ENCODE results near the gene LRRC51.
"Not testable (repeated sequence)": the region's sequence is repeated elsewhere in the genome, so short reads cannot be mapped to it uniquely, and the experiment has no call there.

LRRC51 gene

GRCh38 chr11:72103754-72104167 is 23.1 kb downstream of the LRRC51 start:
- FAIRE-seq, result no peak
- DNase-seq (ENCODE audit: low spot score), result no peak

- no peak for FAIRE-seq
- no peak for DNase-seq (ENCODE audit: low spot score)
Observed at GRCh38 chr11:72105888-72106287, 25.2 kb downstream of the LRRC51 start, which contains the start of gene TOMT. Gene TOMT, plus strand, starts transcription at chr11:72105924. Its CDS starts 28 bp downstream, at chr11:72105952.

GRCh38 chr11:72111300-72112142 is 30.9 kb downstream of the LRRC51 start:
- DNase-seq (ENCODE audit: low spot score) (no peak), FAIRE-seq (no peak)

GRCh38 chr11:72112143-72112977 is 31.7 kb downstream of the LRRC51 start, which contains the start of gene ANAPC15:
Gene ANAPC15, minus strand, starts transcription at chr11:72112695. Its CDS starts 1,419 bp downstream, at chr11:72111276.
- peak; percentile 96 for FAIRE-seq

GRCh38 chr11:72112978-72113808 is 32.5 kb downstream of the LRRC51 start:
- no peak for DNase-seq (ENCODE audit: low spot score)
- FAIRE-seq, result no peak

More at GRCh38 chr11:72112143-72112977, 31.7 kb downstream of the LRRC51 start, which contains the start of gene ANAPC15:
- DNase-seq (ENCODE audit: low spot score), result peak; percentile 95

GRCh38 chr11:72114570-72114969 is 33.9 kb downstream of the LRRC51 start:
- FAIRE-seq, result no peak
- no peak for DNase-seq (ENCODE audit: low spot score)

GRCh38 chr11:72116019-72116755 is 35.5 kb downstream of the LRRC51 start:
- no peak for FAIRE-seq

GRCh38 chr11:72119198-72119597 is 38.5 kb downstream of the LRRC51 start:
- DNase-seq (ENCODE audit: low spot score) (no peak), FAIRE-seq (no peak)

More at GRCh38 chr11:72116019-72116755, 35.5 kb downstream of the LRRC51 start:
- no peak for DNase-seq (ENCODE audit: low spot score)

GRCh38 chr11:72120930-72121329 is 40.3 kb downstream of the LRRC51 start:
- FAIRE-seq, result no peak
- no peak for DNase-seq (ENCODE audit: low spot score)

- FAIRE-seq, result no peak
Observed at GRCh38 chr11:72122607-72123006, 42.0 kb downstream of the LRRC51 start.

GRCh38 chr11:72123117-72123653 is 42.5 kb downstream of the LRRC51 start:
- FAIRE-seq (no peak), DNase-seq (ENCODE audit: low spot score) (no peak)

More at GRCh38 chr11:72122607-72123006, 42.0 kb downstream of the LRRC51 start:
- DNase-seq (ENCODE audit: low spot score), result no peak

GRCh38 chr11:72124046-72124445 is 43.4 kb downstream of the LRRC51 start:
- FAIRE-seq (no peak), DNase-seq (ENCODE audit: low spot score) (no peak)

GRCh38 chr11:72125956-72126355 is 45.3 kb downstream of the LRRC51 start:
- DNase-seq (ENCODE audit: low spot score), result no peak
- FAIRE-seq, result no peak

- FAIRE-seq (no peak), DNase-seq (ENCODE audit: low spot score) (no peak)
Observed at GRCh38 chr11:72127923-72128322, 47.3 kb downstream of the LRRC51 start.

GRCh38 chr11:72129381-72129780 is 48.7 kb downstream of the LRRC51 start:
- FAIRE-seq, result no peak
- DNase-seq (ENCODE audit: low spot score), result no peak

GRCh38 chr11:72132646-72133045 is 52.0 kb downstream of the LRRC51 start:
- no peak for DNase-seq (ENCODE audit: low spot score)
- no peak for FAIRE-seq

- not testable (repeated sequence) for FAIRE-seq; DNase-seq (ENCODE audit: low spot score)
Observed at GRCh38 chr11:72135473-72135872, 54.8 kb downstream of the LRRC51 start, which contains the start of gene FOLR3. Gene FOLR3, plus strand, starts transcription at chr11:72135725. Its CDS starts 228 bp downstream, at chr11:72135953.

- DNase-seq (ENCODE audit: low spot score) (no peak), FAIRE-seq (peak; percentile 96)
Observed at GRCh38 chr11:72135891-72136683, 55.4 kb downstream of the LRRC51 start.

GRCh38 chr11:72136684-72137262 is 56.1 kb downstream of the LRRC51 start:
- FAIRE-seq, result no peak
- DNase-seq (ENCODE audit: low spot score), result peak; percentile 30

Data from urothelium cell line (cell line).